NT2/D1 (cell line): ENCODE results near the gene ZNF750.

Source experiments
- DNase-seq: peaks from one replicate; pipeline ENCODE4 v3.0.0-alpha.2; 2011; ENCODE audit warnings: low read depth, low spot score
- H3K27me3 ChIP-seq: 2 replicates; pipeline ENCODE4 v1.6.0; 2011; ENCODE audit warnings: mild to moderate bottlenecking; ENCODE audit not compliant: insufficient read length, insufficient read depth
- H3K36me3 ChIP-seq: 2 replicates; pipeline ENCODE4 v1.6.1; 2011; ENCODE audit warnings: mild to moderate bottlenecking, low read length, mixed read lengths; ENCODE audit not compliant: insufficient read depth, insufficient read length
- H3K4me1 ChIP-seq: 2 replicates; pipeline ENCODE4 v1.5.1; 2011; ENCODE audit not compliant: insufficient read depth, insufficient read length
- H3K4me3 ChIP-seq: 2 replicates; pipeline ENCODE4 v1.5.1; 2011; ENCODE audit warnings: low read depth; ENCODE audit not compliant: insufficient read length
- H3K9ac ChIP-seq: 2 replicates; pipeline ENCODE4 v1.6.0; 2011; ENCODE audit warnings: low read depth; ENCODE audit not compliant: insufficient read length
- H3K9me3 ChIP-seq: 2 replicates; pipeline ENCODE4 v1.5.1; 2011; ENCODE audit warnings: mild to moderate bottlenecking, low read length; ENCODE audit not compliant: insufficient read depth
- SUZ12 ChIP-seq: IDR thresholded peaks from 2 replicates; pipeline ENCODE4 v1.6.1; 2011; ENCODE audit not compliant: insufficient read length, insufficient read depth; ENCODE audit errors: extremely low read depth
- YY1 ChIP-seq: IDR thresholded peaks from 2 replicates; pipeline ENCODE4 v1.6.1; 2011; ENCODE audit not compliant: insufficient read length, insufficient read depth
- ZNF274 ChIP-seq: IDR thresholded peaks from 2 replicates; pipeline ENCODE4 v1.6.1; 2011; ENCODE audit warnings: mild to moderate bottlenecking, low read depth, low read length

Gene ZNF750

DNA sequence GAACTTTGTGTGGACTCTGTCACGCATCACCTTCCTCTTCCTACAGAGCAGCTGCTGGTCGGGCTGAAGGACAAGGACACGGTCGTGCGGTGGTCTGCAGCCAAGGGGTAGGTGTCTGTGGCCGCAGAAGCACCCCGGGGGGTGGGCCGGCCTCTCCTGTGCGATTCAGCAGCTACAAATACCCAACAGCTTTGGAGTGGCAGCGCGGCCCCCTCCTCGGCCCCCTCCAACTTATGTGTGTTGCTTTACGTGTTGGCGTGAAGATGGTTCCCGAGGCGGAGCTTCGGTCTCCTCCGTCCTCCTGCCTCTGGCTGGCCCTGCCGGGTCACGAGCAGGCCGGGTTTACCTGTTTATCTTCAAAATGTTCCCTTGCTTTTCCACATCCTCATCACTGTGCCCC lies 32.3 kb downstream of the ZNF750 start:
- TF ChIP-seq YY1 (no peak), ZNF274 (no peak), SUZ12 (no peak)
- peaks cover 66% of the 10 kb centered on the region for H3K36me3 ChIP-seq
- no peak overlapping the region for H3K4me3 ChIP-seq

GRCh38 chr17:82807101-82807500 lies 32.7 kb downstream of the ZNF750 start:
- H3K4me3 ChIP-seq: no peak overlapping the region
- peaks cover 6% of the 10 kb centered on the region for H3K4me1 ChIP-seq
- H3K9ac ChIP-seq: no peak overlapping the region
- peaks cover 63% of the 10 kb centered on the region for H3K36me3 ChIP-seq
- no peak for TF ChIP-seq ZNF274
- TF ChIP-seq SUZ12: no peak
- no peak for TF ChIP-seq YY1
- no peaks in the 10 kb centered on the region for H3K27me3 ChIP-seq
- H3K9me3 ChIP-seq: no peaks in the 10 kb centered on the region
- no peak for DNase-seq

More for the DNA sequence above, 32.3 kb downstream of the ZNF750 start:
- Histone ChIP-seq H3K9ac (no peak overlapping the region), H3K4me1 (peaks cover 6% of the 10 kb centered on the region), H3K9me3 (no peaks in the 10 kb centered on the region), H3K27me3 (no peaks in the 10 kb centered on the region)
- DNase-seq: no peak

- H3K9ac ChIP-seq: no peak overlapping the region
- no peak for DNase-seq
- H3K4me1 ChIP-seq: peaks cover 6% of the 10 kb centered on the region
- TF ChIP-seq YY1: no peak
- no peak for TF ChIP-seq ZNF274
- no peak for TF ChIP-seq SUZ12
- no peaks in the 10 kb centered on the region for H3K9me3 ChIP-seq
- no peak overlapping the region for H3K4me3 ChIP-seq
- H3K36me3 ChIP-seq: peaks cover 60% of the 10 kb centered on the region
- H3K27me3 ChIP-seq: no peaks in the 10 kb centered on the region
These were observed 33.2 kb downstream of the ZNF750 start for GRCh38 chr17:82806645-82807044.

DNA sequence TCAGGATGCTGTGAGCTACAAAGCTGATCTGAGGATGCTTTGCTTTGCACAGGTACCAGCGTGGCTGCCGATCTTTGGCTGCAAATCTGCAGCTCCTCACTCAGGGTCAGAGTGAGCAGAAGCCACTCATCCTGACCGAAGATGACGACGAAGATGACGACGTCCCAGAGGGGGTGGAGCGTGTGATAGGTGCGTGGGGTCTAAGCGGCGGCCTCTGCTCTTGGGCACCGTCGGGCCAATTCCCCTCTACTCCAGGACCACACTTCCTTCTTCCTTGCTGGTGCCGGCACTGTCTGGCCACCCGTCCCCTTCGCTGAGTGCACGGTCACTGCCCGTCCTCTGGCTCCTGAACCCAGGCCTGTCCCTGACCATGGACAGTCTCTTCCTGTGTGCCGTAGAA lies 34.0 kb downstream of the ZNF750 start:
- H3K4me3 ChIP-seq: no peak overlapping the region
- no peaks in the 10 kb centered on the region for H3K27me3 ChIP-seq
- no peak for DNase-seq
- no peaks in the 10 kb centered on the region for H3K9me3 ChIP-seq
- peaks cover 59% of the 10 kb centered on the region for H3K36me3 ChIP-seq
- no peak overlapping the region for H3K9ac ChIP-seq
- TF ChIP-seq YY1 (no peak), ZNF274 (no peak), SUZ12 (no peak)
- peaks cover 6% of the 10 kb centered on the region for H3K4me1 ChIP-seq

DNA sequence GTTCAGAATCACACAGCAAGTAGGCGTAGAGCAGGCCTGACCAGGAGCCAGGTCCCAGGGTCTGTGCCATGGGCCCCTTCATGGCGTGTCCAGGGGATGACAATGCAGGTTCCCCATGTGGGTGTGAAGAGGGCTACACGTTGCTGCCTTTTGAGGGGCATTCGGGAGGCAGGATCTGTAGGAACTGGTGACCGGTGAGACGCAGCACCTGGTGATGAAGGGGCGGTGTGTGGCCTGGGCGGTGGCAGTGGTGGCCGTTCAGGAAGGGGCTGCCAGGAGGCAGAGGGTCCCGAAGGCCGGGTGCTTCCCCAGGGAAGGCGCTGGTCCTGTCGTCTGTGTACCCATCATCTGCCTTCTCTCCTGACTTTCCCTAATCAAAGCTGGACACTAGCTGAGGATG lies 34.6 kb downstream of the ZNF750 start:
- Histone ChIP-seq H3K4me1 (peaks cover 6% of the 10 kb centered on the region), H3K9ac (no peak overlapping the region), H3K27me3 (no peaks in the 10 kb centered on the region), H3K36me3 (peaks cover 59% of the 10 kb centered on the region), H3K9me3 (no peaks in the 10 kb centered on the region; the same call in 1 of the 2 replicates), H3K4me3 (no peak overlapping the region)
- no peak for DNase-seq
- TF ChIP-seq ZNF274 (no peak), YY1 (no peak), SUZ12 (no peak)

DNA sequence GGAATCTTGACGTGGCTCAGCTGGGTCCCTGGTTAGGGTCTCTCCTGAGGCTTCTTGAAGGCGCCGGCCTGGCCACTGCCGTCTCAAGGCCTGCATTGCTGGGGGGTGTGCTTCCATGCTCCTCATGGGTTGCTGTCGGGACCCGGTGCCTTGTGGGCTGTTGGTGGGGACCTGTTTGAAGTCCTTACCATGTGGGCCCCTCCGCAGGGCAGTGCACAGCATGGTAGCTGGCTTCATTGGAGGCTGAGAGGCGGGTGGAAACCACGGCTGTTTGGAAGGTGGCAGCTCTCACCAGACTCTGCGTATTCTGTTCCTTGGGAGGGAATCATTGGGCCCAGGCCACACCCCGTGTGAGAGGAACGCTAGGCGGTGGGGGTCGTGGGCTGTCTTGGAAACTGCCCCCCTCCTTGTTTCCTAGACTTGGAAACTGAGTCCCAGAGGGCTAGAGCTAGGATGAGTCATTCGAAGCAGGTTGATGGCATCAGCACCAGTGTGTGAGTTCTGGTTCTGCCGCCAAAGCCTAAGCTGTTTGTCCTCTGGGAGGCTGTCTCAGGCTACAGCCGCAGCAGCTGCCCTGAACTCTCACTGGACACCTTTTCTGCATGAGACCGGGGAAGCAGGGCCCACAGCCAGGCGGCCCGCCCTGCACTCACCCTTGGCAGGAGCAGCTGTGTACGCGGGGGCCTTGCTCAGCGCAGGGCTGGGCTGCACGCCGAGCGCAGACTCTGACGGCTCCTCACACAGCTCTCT lies 35.2 kb downstream of the ZNF750 start:
- H3K9ac ChIP-seq: no peak overlapping the region
- H3K36me3 ChIP-seq: peaks cover 58% of the 10 kb centered on the region
- DNase-seq: no peak
- no peak overlapping the region for H3K4me3 ChIP-seq
- no peaks in the 10 kb centered on the region for H3K27me3 ChIP-seq
- TF ChIP-seq ZNF274: no peak
- no peak for TF ChIP-seq SUZ12
- TF ChIP-seq YY1: no peak
- peaks cover 6% of the 10 kb centered on the region for H3K4me1 ChIP-seq
- H3K9me3 ChIP-seq: no peaks in the 10 kb centered on the region; the same call in 1 of the 2 replicates

DNA sequence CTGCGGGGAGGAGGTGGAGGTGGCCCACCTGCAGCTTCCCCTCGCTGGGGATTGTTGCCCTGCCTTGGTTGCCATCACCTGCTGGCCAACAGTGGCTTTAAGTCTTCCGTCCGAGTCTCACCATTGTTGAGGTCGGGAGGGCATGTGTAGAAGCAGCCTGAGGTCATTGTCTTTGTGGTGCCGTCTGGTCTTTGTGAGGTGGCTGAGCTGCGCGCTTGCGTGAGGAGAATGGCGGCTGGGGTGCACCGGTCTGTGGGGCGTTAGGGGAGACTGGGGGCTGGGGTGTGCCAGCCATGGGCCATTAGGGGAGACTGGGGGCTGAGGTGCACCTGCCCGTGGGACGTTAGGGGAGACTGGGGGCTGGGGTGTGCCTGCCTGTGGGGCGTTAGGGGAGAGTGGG lies 36.2 kb downstream of the ZNF750 start:
- DNase-seq: no peak
- Histone ChIP-seq H3K4me1 (peaks cover 6% of the 10 kb centered on the region), H3K9ac (no peak overlapping the region), H3K4me3 (no peak overlapping the region), H3K27me3 (no peaks in the 10 kb centered on the region), H3K9me3 (no peaks in the 10 kb centered on the region; the same call in 1 of the 2 replicates), H3K36me3 (peaks cover 55% of the 10 kb centered on the region)
- no peak for TF ChIP-seq ZNF274
- TF ChIP-seq YY1: no peak
- no peak for TF ChIP-seq SUZ12
